TTC549 (cell line): ENCODE data around the gene ATF6.
A peak's percentile ranks its signal among the peaks of the same experiment; 100 is the strongest.
"Not testable (repeated sequence)": the region's sequence is repeated elsewhere in the genome, so short reads cannot be mapped to it uniquely, and the experiment has no call there.

Experiments
- FAIRE-seq: peaks from 2 replicates; lab custom pipeline; 2012; peaks lifted over from hg19 to GRCh38; lab: Jason Lieb, UNC

The ATF6 gene

DNA sequence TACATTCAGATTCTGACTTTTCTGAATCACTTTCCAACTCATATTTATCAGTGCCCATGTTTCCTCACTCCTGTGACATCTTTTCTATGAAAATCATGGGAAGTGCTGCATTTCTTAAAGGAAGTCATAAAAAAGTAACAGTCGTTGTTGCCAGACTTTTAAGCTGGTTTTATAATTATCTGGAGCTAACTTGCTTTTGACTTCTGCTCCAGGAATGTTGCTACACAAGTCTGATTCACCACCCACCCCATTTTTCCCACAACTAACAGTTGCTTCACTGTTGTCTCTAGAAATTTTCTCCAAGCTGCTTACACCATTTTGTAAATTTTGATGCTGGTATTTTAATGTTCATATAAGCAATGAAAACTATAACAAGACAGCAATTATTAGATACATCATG lies 32.6 kb upstream of the ATF6 start:
- no peak for FAIRE-seq

DNA sequence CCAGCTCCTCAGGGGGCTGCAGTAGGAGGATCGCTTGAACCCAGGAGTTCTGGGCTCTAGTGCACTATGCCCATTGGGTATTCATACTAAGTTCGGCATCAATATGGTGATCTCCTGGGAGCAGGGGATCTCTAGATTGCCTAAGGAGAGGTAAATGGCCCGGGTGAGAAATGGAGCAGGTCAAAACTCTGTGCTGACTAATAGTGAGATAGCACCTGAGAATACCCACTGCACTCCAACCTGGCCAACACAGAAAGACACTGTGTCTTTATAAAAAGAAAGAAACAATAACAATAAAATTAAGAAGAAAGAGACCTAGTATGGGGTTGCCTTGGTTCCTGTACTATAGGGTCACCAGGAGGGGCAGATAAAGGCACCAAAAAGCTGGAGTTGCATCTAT lies 30.3 kb upstream of the ATF6 start:
- FAIRE-seq: no peak

- no peak for FAIRE-seq
These were observed 29.7 kb upstream of the ATF6 start for GRCh38 chr1:161736335-161736969.

GRCh38 chr1:161737625-161738024 lies 28.5 kb upstream of the ATF6 start:
- FAIRE-seq: no peak

GRCh38 chr1:161738627-161739287 lies 27.4 kb upstream of the ATF6 start:
- FAIRE-seq: peak; percentile 91

DNA sequence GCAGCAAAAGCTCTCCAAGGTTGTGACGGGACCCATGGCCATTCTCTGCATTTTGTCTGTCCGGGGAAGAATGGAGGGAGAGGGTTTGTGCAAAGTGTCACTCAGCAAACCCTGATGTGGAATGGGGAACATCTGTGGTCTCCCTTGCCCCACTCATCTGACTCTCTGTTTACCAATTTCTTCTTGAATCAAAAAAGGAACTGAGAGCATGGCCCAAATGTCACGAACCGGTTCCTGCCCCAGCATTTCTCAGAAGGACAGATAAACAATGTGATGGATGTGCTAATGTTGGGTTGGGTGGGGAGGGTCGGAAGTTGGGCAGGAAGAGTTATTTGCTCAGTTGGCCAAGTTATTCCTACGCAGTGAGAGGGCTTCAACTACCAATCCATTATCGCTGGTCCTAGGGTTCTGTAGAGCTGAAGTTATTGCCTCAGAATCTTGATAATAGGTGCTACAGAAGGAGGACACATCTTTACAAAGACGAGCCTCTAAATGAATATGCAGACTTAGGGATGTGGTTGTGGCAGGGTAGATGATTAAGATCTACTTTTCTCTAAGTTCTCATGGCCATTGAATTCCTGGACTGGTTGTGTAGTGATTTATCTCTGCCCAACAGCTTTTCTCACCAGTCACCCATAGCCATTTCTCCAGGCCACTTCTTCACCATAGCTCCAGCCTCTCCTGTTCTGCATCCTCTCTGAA lies 26.1 kb upstream of the ATF6 start:
- no peak for FAIRE-seq

DNA sequence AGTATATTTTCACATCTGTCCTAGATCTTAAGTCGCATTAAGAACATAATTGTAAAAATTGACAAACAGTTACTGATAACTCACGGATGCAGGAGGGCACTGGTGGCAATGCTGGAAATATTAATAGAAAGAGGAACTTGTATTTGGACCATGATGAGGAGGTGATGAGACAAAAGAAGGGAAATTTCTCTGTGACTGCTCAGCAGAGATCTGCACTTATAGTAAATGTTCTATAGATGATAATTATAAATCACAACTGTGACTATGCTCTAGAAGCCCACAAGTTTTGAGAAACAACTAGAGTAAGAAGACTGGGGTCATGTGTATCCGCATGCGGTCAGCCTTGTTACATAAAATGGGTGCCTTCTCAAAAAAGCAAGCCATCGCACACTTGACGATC lies 25.2 kb upstream of the ATF6 start:
- no peak for FAIRE-seq

GRCh38 chr1:161743231-161743630 lies 22.9 kb upstream of the ATF6 start:
- FAIRE-seq: no peak

DNA sequence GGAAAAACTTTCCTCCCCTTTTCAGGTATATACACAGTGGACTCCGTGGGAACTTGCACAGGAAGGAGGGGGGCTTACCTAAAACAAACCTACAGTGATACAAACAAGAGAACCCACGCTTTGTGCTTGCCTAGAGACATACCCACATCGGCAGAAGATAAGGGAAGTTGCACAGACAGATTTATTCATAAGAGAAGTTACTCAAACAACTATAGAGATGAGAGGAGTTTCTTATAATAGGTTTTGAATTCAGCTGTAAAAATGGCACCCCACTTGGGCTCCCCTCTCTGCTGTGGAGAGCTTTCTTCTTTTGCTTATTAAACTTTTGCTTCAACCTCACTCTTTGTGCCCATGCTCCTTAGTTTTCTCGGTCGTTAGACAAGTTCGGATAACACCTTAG lies 18.3 kb upstream of the ATF6 start:
- FAIRE-seq: no peak

GRCh38 chr1:161749509-161750407 lies 16.4 kb upstream of the ATF6 start, which contains the start of gene DUSP12:
Gene DUSP12, plus strand, starts transcription at chr1:161749786. Its CDS starts 16 bp downstream, at chr1:161749802.
- peak; percentile 94 for FAIRE-seq

DNA sequence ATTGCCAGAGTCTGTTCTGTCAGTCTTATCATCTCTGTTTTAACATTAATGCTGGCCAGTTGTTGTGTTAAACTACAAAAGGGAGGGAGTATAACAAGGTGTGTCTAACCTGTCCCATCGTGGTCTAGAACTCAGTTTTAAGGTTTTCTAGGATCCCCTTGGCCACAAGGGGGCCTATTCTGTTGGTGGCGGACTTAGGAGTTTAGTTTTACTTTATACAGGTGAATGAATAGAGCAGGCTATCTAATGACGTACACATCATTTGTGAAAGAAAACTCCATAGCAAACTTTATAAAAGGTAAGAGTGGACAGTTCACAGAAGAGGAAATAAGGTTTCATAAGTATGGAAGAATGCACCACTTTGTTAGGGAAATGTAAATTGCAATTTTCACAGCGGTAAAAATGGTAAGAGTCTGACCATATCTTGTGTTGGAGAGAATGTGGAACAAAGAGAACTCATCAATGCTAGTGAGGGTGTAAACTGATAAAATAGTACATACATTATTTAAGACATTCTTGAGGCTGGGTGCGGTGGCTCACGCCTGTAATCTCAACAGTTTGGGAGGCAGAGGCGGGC lies 2.5 kb upstream of the ATF6 start:
- FAIRE-seq: peak; percentile 72

DNA sequence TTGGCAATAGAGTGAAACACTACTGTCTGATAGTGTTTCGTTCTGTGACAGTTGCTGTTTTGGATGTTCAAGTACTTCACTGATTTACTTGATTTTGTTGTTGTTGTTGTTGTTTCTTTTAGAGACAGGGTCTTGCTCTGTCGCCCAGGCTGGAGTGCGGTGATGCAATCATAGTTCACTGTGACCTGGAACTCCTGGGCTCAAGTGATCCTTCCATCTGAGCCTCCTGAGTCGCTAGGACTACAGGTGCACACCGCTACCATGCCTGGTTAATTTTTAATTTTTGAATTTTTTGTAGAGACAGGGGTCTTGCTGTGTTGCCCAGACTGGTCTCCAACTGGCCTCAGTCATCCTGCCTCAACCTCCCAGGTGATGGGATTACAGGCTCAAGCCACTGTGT lies 2.3 kb downstream of the ATF6 start:
- FAIRE-seq: no peak

DNA sequence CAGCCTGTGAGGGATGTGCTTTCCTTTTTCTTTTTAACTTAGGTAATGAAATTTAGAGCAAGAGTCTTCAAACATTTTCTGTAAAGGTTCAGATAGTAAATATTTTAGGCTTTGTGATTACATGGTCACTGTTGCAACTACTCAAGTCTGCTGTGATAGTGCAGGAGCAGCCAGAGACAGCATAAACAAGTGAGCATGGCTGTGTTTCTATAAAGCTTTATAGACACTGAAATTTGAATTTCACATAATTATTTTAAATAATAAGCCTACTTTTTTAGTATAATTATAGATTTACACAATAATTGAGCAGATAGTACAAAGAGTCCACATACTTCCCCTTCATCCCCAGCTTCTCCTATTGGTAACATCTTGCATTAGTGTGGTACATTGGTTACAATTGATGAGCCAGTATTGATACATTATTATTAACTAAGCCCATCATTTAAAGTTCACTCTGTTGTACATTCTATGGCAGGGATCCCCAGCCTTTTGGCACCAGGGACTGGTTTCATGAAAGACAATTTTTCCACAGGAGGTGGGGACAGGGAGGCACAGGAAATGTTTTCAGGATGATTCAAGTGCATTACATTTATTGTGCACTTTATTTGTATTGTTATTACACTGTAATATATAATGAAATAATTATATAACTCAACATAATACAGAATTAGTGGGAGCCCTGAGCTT lies 3.0 kb downstream of the ATF6 start:
- FAIRE-seq: no peak

- FAIRE-seq: not testable (repeated sequence)
These were observed 3.5 kb downstream of the ATF6 start for GRCh38 chr1:161769673-161770045.

DNA sequence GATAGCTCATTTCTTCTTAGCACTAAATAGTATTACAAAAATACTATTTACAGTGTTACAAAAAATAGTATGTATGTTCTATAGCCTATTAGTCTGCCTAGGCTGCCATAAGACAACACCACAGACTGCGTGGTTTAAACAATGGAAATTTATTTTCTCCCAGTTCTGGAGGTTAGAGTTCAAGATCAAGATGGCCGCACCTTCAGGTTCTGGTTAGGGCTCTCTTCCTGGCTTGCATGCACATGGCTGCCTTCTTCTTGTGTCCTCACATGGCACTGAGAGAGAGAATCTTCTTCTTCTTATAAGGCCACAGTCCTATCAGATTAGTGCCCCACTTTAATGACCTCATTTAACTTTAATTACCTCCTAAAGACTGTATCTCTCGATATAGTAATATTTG lies 4.1 kb downstream of the ATF6 start:
- FAIRE-seq: no peak

GRCh38 chr1:161771161-161771560 lies 5.0 kb downstream of the ATF6 start:
- no peak for FAIRE-seq

- no peak for FAIRE-seq
These were observed 5.9 kb downstream of the ATF6 start for GRCh38 chr1:161771973-161772372.

DNA sequence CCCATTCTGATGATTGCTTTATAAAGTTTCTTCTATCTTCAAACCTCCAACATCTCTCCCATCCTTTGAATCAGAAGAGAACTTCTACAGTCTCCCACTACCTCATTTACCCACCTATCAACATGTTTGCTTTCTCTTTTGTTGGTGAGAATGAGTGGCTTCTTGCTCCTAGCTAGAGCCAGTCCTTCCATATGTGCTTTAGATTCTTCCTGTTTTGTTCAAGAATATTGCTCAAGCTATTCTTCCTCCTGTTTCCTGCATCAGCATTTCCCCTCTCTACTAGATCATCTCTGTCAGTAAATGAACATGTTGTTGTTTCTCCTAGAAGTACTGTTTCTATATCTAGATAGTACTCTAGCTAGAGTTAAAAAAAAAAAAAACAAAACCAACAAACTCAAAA lies 6.3 kb downstream of the ATF6 start:
- FAIRE-seq: no peak

- peak; percentile 11 for FAIRE-seq
These were observed 7.7 kb downstream of the ATF6 start for GRCh38 chr1:161773791-161774190.

DNA sequence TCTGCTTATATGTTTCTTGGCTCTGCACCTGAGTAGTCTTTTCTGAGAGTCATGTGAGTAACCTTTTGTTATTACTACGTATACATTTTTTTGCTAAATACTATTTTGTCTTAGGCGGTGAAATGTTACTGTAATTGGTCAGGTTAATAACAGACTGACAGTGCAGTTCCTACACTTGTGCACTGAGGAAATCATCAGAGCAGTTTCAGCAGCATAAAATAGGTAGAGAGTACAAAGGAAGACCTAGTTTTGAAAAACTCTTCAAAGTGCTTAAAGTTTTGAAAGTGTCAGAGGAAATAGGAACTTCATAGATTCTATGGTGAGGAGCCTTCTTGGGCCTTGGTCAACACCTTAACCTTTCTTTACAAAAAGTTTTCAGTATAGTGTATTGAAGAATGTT lies 11.1 kb downstream of the ATF6 start:
- no peak for FAIRE-seq

- peak; percentile 19 for FAIRE-seq
These were observed 12.4 kb downstream of the ATF6 start for GRCh38 chr1:161778522-161778921.

GRCh38 chr1:161779393-161779792 lies 13.3 kb downstream of the ATF6 start:
- FAIRE-seq: no peak
